Measurements from ENCODE around the gene PPFIBP2. TPM values are rescaled to one million over a fixed set of nuclear protein-coding genes. Genes with fewer than 3 reads are reported as not detected.

The PPFIBP2 gene
- total RNA-seq, 1 donor from 2014 or later, result 112 TPM

- ChIA-PET POLR2A (no interaction called here), CTCF (interaction anchor here (0.6 to 3.0 kb wide), 11 partner anchors 9 to 875 kb away, joined by 3 to 21 read pairs (median 5); no protein-coding TSS in a partner anchor)
- Mint-ChIP-seq H3K4me3 (no peak overlapping the region), H3K4me1 (no peaks in the 10 kb centered on the region), H3K27me3 (peaks cover 9% of the 10 kb centered on the region), H3K9me3 (no peaks in the 10 kb centered on the region), H3K36me3 (ENCODE audit: low read depth) (no peaks in the 10 kb centered on the region), H3K27ac (no peak overlapping the region)
- DNase-seq, result no peak
- intact Hi-C loops (cut with micrococcal nuclease), result no loop called here
- TF ChIP-seq, protein P1, sequence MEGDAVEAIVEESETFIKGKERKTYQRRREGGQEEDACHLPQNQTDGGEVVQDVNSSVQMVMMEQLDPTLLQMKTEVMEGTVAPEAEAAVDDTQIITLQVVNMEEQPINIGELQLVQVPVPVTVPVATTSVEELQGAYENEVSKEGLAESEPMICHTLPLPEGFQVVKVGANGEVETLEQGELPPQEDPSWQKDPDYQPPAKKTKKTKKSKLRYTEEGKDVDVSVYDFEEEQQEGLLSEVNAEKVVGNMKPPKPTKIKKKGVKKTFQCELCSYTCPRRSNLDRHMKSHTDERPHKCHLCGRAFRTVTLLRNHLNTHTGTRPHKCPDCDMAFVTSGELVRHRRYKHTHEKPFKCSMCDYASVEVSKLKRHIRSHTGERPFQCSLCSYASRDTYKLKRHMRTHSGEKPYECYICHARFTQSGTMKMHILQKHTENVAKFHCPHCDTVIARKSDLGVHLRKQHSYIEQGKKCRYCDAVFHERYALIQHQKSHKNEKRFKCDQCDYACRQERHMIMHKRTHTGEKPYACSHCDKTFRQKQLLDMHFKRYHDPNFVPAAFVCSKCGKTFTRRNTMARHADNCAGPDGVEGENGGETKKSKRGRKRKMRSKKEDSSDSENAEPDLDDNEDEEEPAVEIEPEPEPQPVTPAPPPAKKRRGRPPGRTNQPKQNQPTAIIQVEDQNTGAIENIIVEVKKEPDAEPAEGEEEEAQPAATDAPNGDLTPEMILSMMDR (IDR thresholded peaks at IDR 0.05), result no peak
- no peak for ATAC-seq (ENCODE audit: low read depth)
Measured at GRCh38 chr11:7687386-7687785, 173.6 kb downstream of the PPFIBP2 start.

DNA sequence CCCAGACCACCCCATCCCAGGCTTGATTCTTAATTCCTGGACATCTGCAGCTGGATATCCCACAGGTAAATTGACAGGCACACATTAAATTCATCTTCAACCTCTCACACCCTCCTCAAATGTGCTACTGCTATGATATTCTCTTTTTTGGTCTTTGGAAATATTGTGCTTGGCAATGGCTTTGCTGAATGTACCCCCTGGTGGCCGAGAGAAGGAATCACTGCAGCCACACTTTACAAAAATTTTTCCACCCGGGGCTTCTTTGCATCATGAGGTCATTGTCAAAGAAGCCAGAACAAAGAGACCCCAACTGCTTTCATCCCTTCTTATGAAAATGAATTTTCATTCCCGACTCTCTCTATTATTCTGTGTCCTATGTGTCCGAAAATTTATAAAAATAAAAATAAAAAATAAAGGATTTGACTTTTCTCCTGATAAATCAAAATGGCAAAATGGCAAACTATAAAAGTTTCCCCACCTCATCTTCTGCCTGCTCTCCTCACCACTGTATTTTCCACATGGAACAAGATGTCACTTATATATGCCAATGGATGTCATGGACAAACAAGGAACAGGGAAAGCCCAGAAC, 174.5 kb downstream of the PPFIBP2 start:
- Mint-ChIP-seq H3K27me3 (peaks cover 12% of the 10 kb centered on the region), H3K27ac (no peak overlapping the region), H3K4me3 (no peak overlapping the region), H3K36me3 (ENCODE audit: low read depth) (no peaks in the 10 kb centered on the region), H3K4me1 (no peaks in the 10 kb centered on the region), H3K9me3 (no peaks in the 10 kb centered on the region)
- ATAC-seq (ENCODE audit: low read depth) (peak; percentile 58), DNase-seq (no peak)
- ChIA-PET POLR2A (no interaction called here), CTCF (interaction anchor here (0.7 to 4.2 kb wide), 9 partner anchors 21 to 876 kb away, joined by 3 to 21 read pairs (median 7); no protein-coding TSS in a partner anchor)
- TF ChIP-seq, protein P1 (IDR thresholded peaks at IDR 0.05), result peak; percentile 59
- intact Hi-C loops (cut with micrococcal nuclease), result loop anchor here (1.0 to 2.0 kb wide), 5 partner anchors 176 to 590 kb away; partner anchors contain the start of gene PPFIBP2

DNA sequence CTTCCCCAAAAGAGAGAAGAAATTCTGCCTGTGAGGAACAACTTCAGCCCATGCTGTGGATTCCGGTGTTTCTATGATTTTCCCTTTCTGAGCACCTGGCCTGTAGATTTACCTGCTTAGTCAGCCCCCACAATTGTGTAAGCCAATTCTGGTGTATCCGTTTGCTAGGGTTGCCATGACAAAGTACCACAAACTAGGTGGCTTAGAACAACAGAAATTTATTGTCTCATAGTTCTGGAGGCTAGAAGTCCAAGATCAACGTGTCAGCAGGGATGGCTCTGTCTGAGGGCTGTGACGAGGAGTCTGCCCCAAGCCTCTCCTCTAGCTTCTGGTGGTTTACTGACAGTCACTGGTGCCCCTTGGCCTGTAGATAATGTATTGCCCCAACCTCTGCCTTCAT, 175.4 kb downstream of the PPFIBP2 start:
- no peak for ATAC-seq (ENCODE audit: low read depth)
- DNase-seq, result no peak
- Mint-ChIP-seq H3K27ac (no peak overlapping the region), H3K9me3 (no peaks in the 10 kb centered on the region), H3K4me1 (no peaks in the 10 kb centered on the region), H3K4me3 (no peak overlapping the region), H3K36me3 (ENCODE audit: low read depth) (no peaks in the 10 kb centered on the region), H3K27me3 (peaks cover 21% of the 10 kb centered on the region)
- intact Hi-C loops (cut with micrococcal nuclease), result loop anchor here (2.0 kb wide), 2 partner anchors 176 to 246 kb away; partner anchors contain the start of gene PPFIBP2
- TF ChIP-seq, protein P1 (IDR thresholded peaks at IDR 0.05), result no peak
- ChIA-PET POLR2A (no interaction called here), CTCF (interaction anchor here (0.7 to 4.2 kb wide), 7 partner anchors 23 to 877 kb away, joined by 3 to 21 read pairs (median 9); no protein-coding TSS in a partner anchor)

DNA sequence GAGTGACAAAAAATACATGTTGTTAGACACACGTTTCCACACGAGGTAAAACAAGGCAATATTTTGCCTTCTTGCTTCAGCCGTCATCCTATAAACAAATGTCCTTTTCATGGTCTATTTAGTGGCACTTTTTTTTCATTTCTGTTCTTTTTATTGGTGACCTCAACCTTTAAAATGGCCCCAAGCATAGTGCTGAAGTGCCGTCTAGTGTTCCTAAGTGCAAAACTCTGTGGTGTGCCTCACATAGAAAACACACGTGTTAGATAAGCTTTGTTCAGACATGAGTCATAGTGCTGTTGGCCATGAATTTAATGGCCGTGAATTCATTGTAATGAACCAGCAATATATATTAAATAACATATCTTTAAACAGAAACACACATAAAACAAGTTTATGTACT, 176.8 kb downstream of the PPFIBP2 start:
- intact Hi-C loops (cut with micrococcal nuclease), result loop anchor here (5.0 to 10.0 kb wide), 2 partner anchors 404 to 933 kb away; no protein-coding TSS in a partner anchor
- H3K27ac Mint-ChIP-seq, result no peak overlapping the region
- H3K4me3 Mint-ChIP-seq, result no peak overlapping the region
- ATAC-seq (ENCODE audit: low read depth) (peak; percentile 57), DNase-seq (no peak)
- peaks cover 22% of the 10 kb centered on the region for H3K27me3 Mint-ChIP-seq
- CTCF ChIA-PET, result interaction anchor here (0.6 to 4.2 kb wide), 9 partner anchors 18 to 878 kb away, joined by 3 to 33 read pairs (median 10); partner anchors contain the start of gene CYB5R2
- POLR2A ChIA-PET, result interaction anchor here (1.2 kb wide), 1 partner anchor 22 kb away, joined by 4 read pairs; no protein-coding TSS in a partner anchor
- TF ChIP-seq, protein P1 (IDR thresholded peaks at IDR 0.05), result no peak
- no peaks in the 10 kb centered on the region for H3K9me3 Mint-ChIP-seq
- no peaks in the 10 kb centered on the region for H3K4me1 Mint-ChIP-seq
- no peaks in the 10 kb centered on the region for H3K36me3 Mint-ChIP-seq (ENCODE audit: low read depth)

DNA sequence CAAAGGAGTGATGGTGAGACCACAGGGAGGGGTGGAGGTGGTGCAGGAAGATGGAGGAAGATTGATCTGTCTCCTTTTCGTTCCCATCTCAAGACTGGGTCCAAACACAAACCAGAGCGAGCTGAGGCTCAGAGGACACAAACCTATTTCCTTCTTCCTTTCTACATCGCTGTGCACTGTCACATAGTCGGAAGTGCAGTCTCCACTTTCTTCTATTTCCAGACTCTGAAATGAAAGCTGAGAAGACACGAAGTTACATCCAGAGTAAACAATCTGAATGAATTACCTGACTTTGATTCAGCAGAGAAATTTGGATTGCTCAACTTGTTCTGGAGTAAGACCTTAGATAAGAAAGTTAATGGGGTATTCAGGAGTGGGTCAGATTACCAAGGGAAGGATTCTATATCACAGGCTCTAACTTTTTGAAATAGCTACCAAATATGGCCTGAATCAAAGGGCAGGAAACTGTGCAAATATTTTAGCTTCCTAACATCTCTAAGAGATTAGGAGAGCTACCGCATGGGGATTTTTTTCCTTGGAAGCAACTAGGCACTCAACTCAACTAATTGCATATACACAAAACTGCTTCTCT, 178.1 kb downstream of the PPFIBP2 start:
- intact Hi-C loops (cut with micrococcal nuclease), result loop anchor here (5.0 to 10.0 kb wide), 2 partner anchors 403 to 935 kb away; no protein-coding TSS in a partner anchor
- H3K27me3 Mint-ChIP-seq, result peaks cover 22% of the 10 kb centered on the region

More for the DNA sequence above, 178.1 kb downstream of the PPFIBP2 start:
- H3K4me1 Mint-ChIP-seq, result no peaks in the 10 kb centered on the region
- ChIA-PET POLR2A (no interaction called here), CTCF (interaction anchor here (1.0 to 4.2 kb wide), 6 partner anchors 20 to 595 kb away, joined by 3 to 33 read pairs (median 13); partner anchors contain the start of gene CYB5R2)
- no peak overlapping the region for H3K27ac Mint-ChIP-seq
- H3K9me3 Mint-ChIP-seq, result no peaks in the 10 kb centered on the region
- ATAC-seq (ENCODE audit: low read depth), result no peak
- DNase-seq, result no peak
- TF ChIP-seq, protein P1 (IDR thresholded peaks at IDR 0.05), result no peak
- no peak overlapping the region for H3K4me3 Mint-ChIP-seq
- H3K36me3 Mint-ChIP-seq (ENCODE audit: low read depth), result no peaks in the 10 kb centered on the region

Measured in activated B cell treated with CpG ODN at 0.5 μM for 24 hours (primary cell).